Upper lobe of left lung (tissue), 4 donors: ENCODE data around the gene SEMA6A.

Experiments
- CTCF ChIP-seq, 6 experiments: fragments of 450-650 bp in 4 of 6; fragments of 200-600 bp in 2 of 6; sonication (generic) in 2 of 6; IDR thresholded peaks; one replicate each; pipeline ENCODE4 v1.5.1; 2016 to 2019; ENCODE audit warnings: antibody characterized with exemption in 6 of 6
- POLR2A ChIP-seq, 4 donors: fragments of 450-650 bp; IDR thresholded peaks; one replicate each; pipeline ENCODE4 v1.5.1; 2016 to 2017; ENCODE audit warnings: antibody characterized with exemption in 4 of 4, mild to moderate bottlenecking in 2 of 4
- POLR2AphosphoS5 ChIP-seq, 2 donors: sonication (generic); formaldehyde crosslinking; IDR thresholded peaks; one replicate each; pipeline ENCODE4 v1.5.1; 2017; ENCODE audit warnings: antibody characterized with exemption in 2 of 2

DNA sequence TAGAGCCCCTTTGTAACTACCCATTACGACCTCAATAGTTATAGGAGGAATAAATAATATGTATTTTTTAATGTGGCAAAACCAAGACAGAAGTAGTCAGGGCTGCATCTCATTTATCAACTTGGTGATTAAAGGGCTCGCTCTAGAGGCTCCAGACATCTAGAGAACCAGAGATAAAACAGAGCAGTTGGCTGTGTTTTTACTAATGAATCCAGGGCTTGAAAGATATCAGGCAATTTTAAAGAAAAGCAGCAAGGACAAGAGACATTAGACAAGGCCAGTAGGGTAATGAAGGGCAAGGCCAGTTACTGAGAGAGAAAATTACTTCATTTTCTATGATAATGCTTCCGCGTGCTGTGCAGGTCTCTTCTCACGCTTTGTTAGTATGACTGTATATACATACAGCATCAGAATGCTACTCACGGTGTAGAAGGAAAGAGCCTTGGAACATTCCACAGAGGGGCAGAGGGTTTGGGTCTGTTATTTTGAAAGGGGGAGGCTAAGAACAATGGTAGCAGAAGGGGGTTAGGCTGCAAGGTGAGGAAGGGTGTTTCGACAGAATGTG is 110.4 kb downstream of the SEMA6A start:
- TF ChIP-seq CTCF (IDR thresholded peaks at IDR 0.05) (no peak), POLR2A (IDR thresholded peaks at IDR 0.05) (no peak), POLR2AphosphoS5 (IDR thresholded peaks at IDR 0.05) (no peak)
